ENCODE results near the gene CNPY1. TPM values are rescaled to one million over a fixed set of nuclear protein-coding genes. Genes with fewer than 3 reads are reported as not detected.
A peak's percentile ranks its signal among the peaks of the same experiment; 100 is the strongest.

Gene CNPY1
- total and polyA plus RNA-seq, 5 donors, result not detected

DNA sequence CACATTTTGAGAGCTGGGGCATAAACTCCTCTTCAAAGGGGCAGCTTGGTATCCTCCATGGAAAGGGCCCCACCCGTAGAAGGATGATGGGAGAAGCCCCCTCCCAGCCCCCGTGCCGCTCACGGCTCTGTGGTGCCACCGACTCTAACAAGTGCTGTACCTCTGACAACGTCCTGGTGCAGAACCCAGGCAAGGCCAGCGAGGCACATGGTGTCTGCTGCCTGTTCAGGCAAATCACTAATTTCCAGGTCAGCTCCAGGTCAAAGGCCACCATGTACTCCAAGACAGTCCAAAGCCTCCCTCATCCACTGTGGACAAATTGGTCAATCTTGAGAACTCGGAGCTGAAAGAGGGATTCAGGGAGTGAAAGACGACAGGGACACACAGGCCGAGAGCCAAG is 11.4 kb upstream of the CNPY1 start:
- ATAC-seq, result no peak
- intact Hi-C loops (cut with DNase I), result no loop called here
- no peak overlapping the region for H3K4me3 ChIP-seq (ENCODE audit: low read length)
- no peaks in the 10 kb centered on the region for H3K27me3 ChIP-seq (ENCODE audit: control insufficient read depth, insufficient read depth)
- H3K27ac ChIP-seq (ENCODE audit: low read length), result no peak overlapping the region
- WGBS, result 85% methylated on average over 10 of the region's 10 CpGs
- H3K4me1 ChIP-seq (ENCODE audit: control insufficient read depth, insufficient read depth, low read length), result no peaks in the 10 kb centered on the region
- peaks cover 1% of the 10 kb centered on the region for H3K9me3 ChIP-seq (ENCODE audit: control insufficient read depth, low read length)
- peak in 1 of 3 donors; percentile 29 for DNase-seq

- no peak overlapping the region for H3K27ac ChIP-seq (ENCODE audit: low read length)
- H3K4me1 ChIP-seq (ENCODE audit: control insufficient read depth, insufficient read depth, low read length), result no peaks in the 10 kb centered on the region
- H3K4me3 ChIP-seq (ENCODE audit: low read length), result no peak overlapping the region
- no peaks in the 10 kb centered on the region for H3K27me3 ChIP-seq (ENCODE audit: control insufficient read depth, insufficient read depth)
- peaks cover 1% of the 10 kb centered on the region for H3K9me3 ChIP-seq (ENCODE audit: control insufficient read depth, low read length)
- peak in 1 of 3 donors; percentile 29 for DNase-seq
- intact Hi-C loops (cut with DNase I), result no loop called here
- WGBS, result 63% methylated on average over 9 of the region's 9 CpGs
- no peak for ATAC-seq
Observed at GRCh38 chr7:155556763-155557162, 10.4 kb upstream of the CNPY1 start.

DNA sequence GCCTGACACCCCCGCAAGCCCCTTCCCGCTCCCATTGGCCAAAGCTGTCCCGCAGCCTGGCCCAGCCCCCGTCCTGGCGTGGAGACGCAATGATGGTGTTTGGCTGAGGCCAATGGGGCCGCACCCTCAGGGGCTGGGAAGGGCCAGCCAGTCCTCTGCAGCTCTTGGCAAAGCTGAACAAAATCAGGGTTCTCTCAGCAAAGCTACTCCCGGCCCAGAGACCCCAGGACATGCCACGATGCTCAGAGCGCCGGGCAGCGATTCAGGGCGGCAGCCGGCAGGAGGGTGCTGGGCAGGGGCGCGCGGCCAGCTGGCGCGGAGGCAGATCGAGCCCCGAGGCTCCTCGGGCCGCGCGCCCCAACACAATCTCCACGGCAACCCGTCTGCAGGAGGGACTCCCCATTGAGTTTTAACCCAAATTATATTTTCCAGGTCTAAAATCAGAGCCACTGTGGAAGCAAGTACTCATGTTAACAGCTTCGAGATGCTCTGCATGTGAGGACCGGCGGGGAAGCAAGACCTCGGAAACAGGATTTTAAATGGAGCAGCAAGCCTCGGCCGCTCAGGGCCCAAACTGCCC is 8.8 kb upstream of the CNPY1 start:
- H3K27ac ChIP-seq (ENCODE audit: low read length), result no peak overlapping the region
- no peaks in the 10 kb centered on the region for H3K4me1 ChIP-seq (ENCODE audit: control insufficient read depth, insufficient read depth, low read length)
- intact Hi-C loops (cut with DNase I), result no loop called here
- WGBS, result 88% methylated on average over 33 of the region's 33 CpGs
- ATAC-seq (no peak), DNase-seq (peak in 1 of 3 donors; percentile 37)
- no peaks in the 10 kb centered on the region for H3K27me3 ChIP-seq (ENCODE audit: control insufficient read depth, insufficient read depth)
- no peak overlapping the region for H3K4me3 ChIP-seq (ENCODE audit: low read length)
- peaks cover 1% of the 10 kb centered on the region for H3K9me3 ChIP-seq (ENCODE audit: control insufficient read depth, low read length)

DNA sequence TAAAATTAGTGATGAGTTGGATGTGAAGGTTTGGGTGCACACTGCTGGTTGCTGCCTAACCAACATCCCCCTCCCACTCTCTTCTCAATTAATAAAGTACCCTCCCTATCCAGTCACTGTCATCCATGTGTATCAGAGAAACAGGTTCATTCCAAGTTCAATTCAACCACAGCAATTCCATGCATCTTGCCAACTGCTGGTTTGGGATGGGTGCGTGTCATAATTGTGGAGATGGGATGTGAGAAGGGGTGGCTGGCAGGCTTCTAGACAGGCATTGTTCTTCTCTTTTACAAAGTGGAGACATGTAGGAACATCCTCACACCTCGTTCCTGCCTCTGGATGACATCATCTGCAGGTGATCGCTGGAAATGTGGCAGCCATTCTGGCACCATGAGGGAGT is 7.5 kb upstream of the CNPY1 start:
- no peak overlapping the region for H3K27ac ChIP-seq (ENCODE audit: low read length)
- H3K9me3 ChIP-seq (ENCODE audit: control insufficient read depth, low read length), result peaks cover 1% of the 10 kb centered on the region
- WGBS, result 91% methylated on average over 3 of the region's 3 CpGs
- H3K4me1 ChIP-seq (ENCODE audit: control insufficient read depth, insufficient read depth, low read length), result no peaks in the 10 kb centered on the region
- DNase-seq, result peak in 1 of 3 donors; percentile 1
- H3K4me3 ChIP-seq (ENCODE audit: low read length), result no peak overlapping the region
- intact Hi-C loops (cut with DNase I), result no loop called here
- H3K27me3 ChIP-seq (ENCODE audit: control insufficient read depth, insufficient read depth), result no peaks in the 10 kb centered on the region
- no peak for ATAC-seq

DNA sequence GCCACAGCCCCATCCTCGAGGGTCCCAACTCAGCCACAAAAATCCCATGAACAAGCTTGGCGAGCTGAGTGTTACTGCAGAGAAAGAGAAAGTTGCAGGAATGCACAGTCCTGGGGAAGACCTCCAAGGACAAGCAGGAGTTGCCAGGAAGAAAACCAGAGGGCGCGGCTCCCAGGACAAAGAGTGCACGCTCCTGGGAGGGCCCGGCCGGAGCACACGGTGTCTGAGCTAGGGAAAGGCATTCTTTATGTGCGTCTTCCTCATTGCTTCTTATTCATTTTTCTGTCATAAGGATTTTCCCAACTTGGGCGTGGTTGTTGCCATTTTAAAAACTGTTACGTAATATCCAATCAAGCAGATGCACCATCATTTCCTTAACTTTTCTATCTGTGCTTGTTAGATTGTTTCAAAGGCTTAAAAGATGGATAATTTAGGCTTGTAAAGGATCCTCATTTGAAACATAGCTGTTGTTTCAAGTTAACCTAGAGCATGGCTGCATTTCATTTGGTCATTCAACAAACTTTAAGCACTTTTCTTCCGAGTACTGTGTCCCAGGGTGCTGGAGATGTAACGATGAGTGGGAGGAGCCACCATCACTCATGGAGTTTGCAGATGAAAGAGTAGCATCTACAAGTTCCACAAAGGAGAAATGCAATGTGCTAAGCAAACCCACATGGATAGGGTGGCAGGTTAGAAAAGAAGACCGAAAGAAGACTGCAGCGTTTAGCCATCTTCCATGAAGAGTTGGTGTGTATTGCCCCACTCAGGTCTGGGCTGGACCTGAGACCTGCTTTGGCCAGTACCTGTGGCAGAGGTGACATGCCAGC is 5.6 kb upstream of the CNPY1 start:
- Histone ChIP-seq H3K4me1 (ENCODE audit: control insufficient read depth, insufficient read depth, low read length) (no peaks in the 10 kb centered on the region), H3K9me3 (ENCODE audit: control insufficient read depth, low read length) (peaks cover 1% of the 10 kb centered on the region), H3K27ac (ENCODE audit: low read length) (no peak overlapping the region), H3K27me3 (ENCODE audit: control insufficient read depth, insufficient read depth) (no peaks in the 10 kb centered on the region), H3K4me3 (ENCODE audit: low read length) (no peak overlapping the region)
- DNase-seq (peak in 1 of 3 donors; percentile 9), ATAC-seq (no peak)
- intact Hi-C loops (cut with DNase I), result no loop called here
- WGBS, result 84% methylated on average over 15 of the region's 15 CpGs

DNA sequence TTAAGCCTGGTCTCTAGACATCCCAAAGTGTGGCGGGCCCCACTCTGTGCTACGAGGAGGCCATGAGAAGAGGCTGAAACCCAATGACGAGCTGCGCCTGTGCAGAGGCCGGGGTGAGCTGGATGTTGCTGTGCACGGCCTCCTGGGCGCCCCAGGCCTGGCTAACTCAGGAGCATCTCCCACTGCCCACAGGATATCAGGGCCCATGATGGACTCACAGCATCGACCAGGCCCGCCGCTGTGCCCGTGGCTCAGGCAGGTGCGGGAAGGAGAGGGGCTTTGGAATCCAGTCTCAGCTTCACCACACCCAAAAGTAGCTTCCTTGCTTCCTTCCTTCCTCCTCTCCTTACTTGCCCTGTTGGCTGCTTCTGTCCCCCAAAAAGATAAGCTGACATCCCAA is 4.6 kb upstream of the CNPY1 start:
- ATAC-seq (no peak), DNase-seq (peak in 1 of 3 donors; percentile 25)
- Histone ChIP-seq H3K4me3 (ENCODE audit: low read length) (no peak overlapping the region), H3K27me3 (ENCODE audit: control insufficient read depth, insufficient read depth) (no peaks in the 10 kb centered on the region), H3K4me1 (ENCODE audit: control insufficient read depth, insufficient read depth, low read length) (no peaks in the 10 kb centered on the region), H3K9me3 (ENCODE audit: control insufficient read depth, low read length) (peaks cover 1% of the 10 kb centered on the region), H3K27ac (ENCODE audit: low read length) (no peak overlapping the region)
- WGBS, result 88% methylated on average over 12 of the region's 12 CpGs
- intact Hi-C loops (cut with DNase I), result no loop called here

DNA sequence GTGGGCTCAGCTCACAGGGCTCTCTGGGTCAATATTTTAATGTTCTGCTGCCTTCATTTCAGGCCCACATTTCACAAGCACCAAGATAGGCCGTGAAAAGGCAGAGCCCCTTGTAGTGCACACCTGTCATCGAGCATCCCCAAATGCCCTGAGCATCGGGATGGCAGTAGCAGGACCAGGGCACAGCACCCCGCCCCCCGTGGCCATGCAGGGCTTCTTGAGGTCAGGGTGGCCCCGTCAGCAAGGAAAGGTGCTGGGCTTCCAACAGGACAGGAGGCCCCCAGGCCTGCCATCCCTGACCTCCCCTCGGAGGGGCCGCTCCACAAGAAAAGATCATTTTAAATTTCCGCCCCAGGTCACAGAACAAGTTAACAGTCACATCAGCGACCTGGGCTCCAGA is 2.9 kb upstream of the CNPY1 start:
- WGBS, result 88% methylated on average over 10 of the region's 10 CpGs
- intact Hi-C loops (cut with DNase I), result no loop called here
- Histone ChIP-seq H3K9me3 (ENCODE audit: control insufficient read depth, low read length) (peaks cover 1% of the 10 kb centered on the region), H3K4me3 (ENCODE audit: low read length) (no peak overlapping the region), H3K4me1 (ENCODE audit: control insufficient read depth, insufficient read depth, low read length) (no peaks in the 10 kb centered on the region), H3K27ac (ENCODE audit: low read length) (no peak overlapping the region), H3K27me3 (ENCODE audit: control insufficient read depth, insufficient read depth) (no peaks in the 10 kb centered on the region)
- ATAC-seq (no peak), DNase-seq (no peak)

DNA sequence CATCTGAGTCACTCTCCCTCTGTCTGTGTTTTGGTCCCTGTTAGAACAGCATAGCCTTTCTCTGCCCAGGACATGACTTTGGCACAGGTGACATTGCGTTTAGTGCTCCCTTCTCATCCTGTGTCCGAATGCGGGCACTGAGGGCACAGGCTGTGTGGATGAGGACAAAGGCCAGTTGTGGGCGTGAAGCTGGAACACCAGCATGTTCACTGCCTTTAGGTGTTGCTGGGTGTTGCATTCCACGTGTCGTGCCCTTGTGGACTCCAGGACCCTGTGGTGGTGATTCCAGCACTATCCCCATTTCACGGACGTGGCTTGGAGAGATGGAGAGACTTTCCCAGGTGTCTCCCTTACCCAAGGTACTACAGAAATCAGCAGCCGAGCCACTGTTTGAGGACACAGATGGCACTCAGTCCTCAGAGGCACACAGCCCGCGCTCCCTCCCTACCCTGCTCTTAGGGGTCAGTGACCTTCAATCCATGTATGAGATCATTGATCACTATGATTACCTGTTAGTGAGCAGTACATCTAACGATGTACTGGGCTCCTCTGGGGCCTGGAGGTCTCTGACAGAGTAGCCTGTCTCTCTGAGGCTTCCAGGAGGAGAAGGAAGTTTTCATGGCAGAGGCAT is 917 bp upstream of the CNPY1 start:
- Histone ChIP-seq H3K27me3 (ENCODE audit: control insufficient read depth, insufficient read depth) (no peaks in the 10 kb centered on the region), H3K4me3 (ENCODE audit: low read length) (no peak overlapping the region), H3K27ac (ENCODE audit: low read length) (no peak overlapping the region), H3K9me3 (ENCODE audit: control insufficient read depth, low read length) (no peaks in the 10 kb centered on the region), H3K4me1 (ENCODE audit: control insufficient read depth, insufficient read depth, low read length) (no peaks in the 10 kb centered on the region)
- WGBS, result 85% methylated on average over 12 of the region's 12 CpGs
- ATAC-seq (no peak), DNase-seq (peak in 1 of 3 donors; percentile 20)
- intact Hi-C loops (cut with DNase I), result no loop called here

DNA sequence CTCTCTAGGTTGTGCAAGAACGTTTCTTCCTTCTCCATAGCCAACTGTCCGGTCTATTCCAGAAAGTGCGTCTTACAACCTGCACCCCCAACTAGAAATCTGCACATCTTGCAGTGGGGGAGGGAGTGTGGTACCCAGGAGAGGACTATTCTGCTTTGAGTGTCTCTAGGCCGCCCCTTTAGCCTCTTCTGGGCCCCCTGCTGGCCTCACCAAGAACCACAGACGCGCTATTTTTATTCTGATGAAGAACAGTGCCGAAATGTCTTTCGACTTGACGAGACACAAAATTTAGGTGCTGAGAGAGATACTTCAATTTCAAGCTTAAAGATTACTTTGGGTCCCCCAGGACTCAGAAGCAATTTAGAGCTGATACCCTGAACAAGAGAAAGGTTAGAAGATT is 1.0 kb downstream of the CNPY1 start:
- no peaks in the 10 kb centered on the region for H3K4me1 ChIP-seq (ENCODE audit: control insufficient read depth, insufficient read depth, low read length)
- no peak overlapping the region for H3K4me3 ChIP-seq (ENCODE audit: low read length)
- DNase-seq (no peak), ATAC-seq (no peak)
- H3K27ac ChIP-seq (ENCODE audit: low read length), result no peak overlapping the region
- WGBS, result 85% methylated on average over 9 of the region's 9 CpGs
- intact Hi-C loops (cut with DNase I), result no loop called here
- no peaks in the 10 kb centered on the region for H3K9me3 ChIP-seq (ENCODE audit: control insufficient read depth, low read length)
- no peaks in the 10 kb centered on the region for H3K27me3 ChIP-seq (ENCODE audit: control insufficient read depth, insufficient read depth)

- no peak for ATAC-seq
- Histone ChIP-seq H3K4me1 (ENCODE audit: control insufficient read depth, insufficient read depth, low read length) (no peaks in the 10 kb centered on the region), H3K9me3 (ENCODE audit: control insufficient read depth, low read length) (no peaks in the 10 kb centered on the region), H3K4me3 (ENCODE audit: low read length) (no peak overlapping the region), H3K27me3 (ENCODE audit: control insufficient read depth, insufficient read depth) (no peaks in the 10 kb centered on the region), H3K27ac (ENCODE audit: low read length) (no peak overlapping the region)
- WGBS, result 81% methylated on average over 7 of the region's 7 CpGs
- DNase-seq, result peak in 1 of 3 donors; percentile 23
- intact Hi-C loops (cut with DNase I), result no loop called here
Observed at GRCh38 chr7:155544485-155544884, 1.9 kb downstream of the CNPY1 start.

- no peaks in the 10 kb centered on the region for H3K9me3 ChIP-seq (ENCODE audit: control insufficient read depth, low read length)
- 88% methylated on average over 9 of the region's 9 CpGs for WGBS
- H3K27me3 ChIP-seq (ENCODE audit: control insufficient read depth, insufficient read depth), result no peaks in the 10 kb centered on the region
Observed at GRCh38 chr7:155543926-155544325, 2.4 kb downstream of the CNPY1 start.

More at GRCh38 chr7:155543926-155544325, 2.4 kb downstream of the CNPY1 start:
- no peak for DNase-seq
- H3K4me1 ChIP-seq (ENCODE audit: control insufficient read depth, insufficient read depth, low read length), result no peaks in the 10 kb centered on the region
- H3K4me3 ChIP-seq (ENCODE audit: low read length), result no peak overlapping the region
- no peak overlapping the region for H3K27ac ChIP-seq (ENCODE audit: low read length)
- intact Hi-C loops (cut with DNase I), result no loop called here
- no peak for ATAC-seq
